Measurements from ENCODE around the gene CPNE5.

GRCh38 chr6:36722879-36723278, 116.4 kb downstream of the CPNE5 start:
- TF ChIP-seq EZH2phosphoT487 (IDR thresholded peaks at IDR 0.05; ENCODE audit: borderline replicate concordance, low read length) (no peak), CTCF (conservative IDR thresholded peaks at IDR 0.05; ENCODE audit: low read depth, low read length) (no peak), EZH2 (IDR thresholded peaks at IDR 0.05; ENCODE audit: low read length, unreplicated experiment) (no peak)
